Renal pelvis (tissue), 4 donors: ENCODE results near the gene HHIPL1. TPM values are rescaled to one million over a fixed set of nuclear protein-coding genes. Genes with fewer than 3 reads are reported as not detected.

Source experiments
- DNase-seq: peaks from one replicate; pipeline ENCODE4 v3.0.0-alpha.2; 2013
- polyA plus RNA-seq, 3 donors: library from polyadenylated mRNA; unstranded; fragments of 120-200 nt; gene quantifications; one replicate each; pipeline ENCODE4 v1.2.1, GENCODE V29; 2013; ENCODE audit not compliant: insufficient read length in 3 of 3

Gene HHIPL1
- polyA plus RNA-seq, 3 donors: 1.6 to 2.1 (median 1.8) TPM

GRCh38 chr14:99609245-99610170 lies 35.4 kb upstream of the HHIPL1 start:
- DNase-seq: no peak

GRCh38 chr14:99611646-99612045 lies 33.3 kb upstream of the HHIPL1 start:
- no peak for DNase-seq

GRCh38 chr14:99612071-99612737 lies 32.7 kb upstream of the HHIPL1 start:
- DNase-seq: no peak

GRCh38 chr14:99612738-99613330 lies 32.1 kb upstream of the HHIPL1 start:
- DNase-seq: peak; percentile 73

- DNase-seq: no peak
Observed at GRCh38 chr14:99615497-99616157, 29.3 kb upstream of the HHIPL1 start.

GRCh38 chr14:99616832-99617800 lies 27.8 kb upstream of the HHIPL1 start:
- DNase-seq: peak; percentile 69

- DNase-seq: no peak
Observed at GRCh38 chr14:99619835-99620834, 24.8 kb upstream of the HHIPL1 start.

GRCh38 chr14:99621948-99622347 lies 23.0 kb upstream of the HHIPL1 start:
- DNase-seq: no peak

GRCh38 chr14:99624024-99624423 lies 20.9 kb upstream of the HHIPL1 start:
- no peak for DNase-seq

- DNase-seq: no peak
Observed at GRCh38 chr14:99624971-99625370, 20.0 kb upstream of the HHIPL1 start.

GRCh38 chr14:99625476-99625875 lies 19.5 kb upstream of the HHIPL1 start:
- DNase-seq: no peak

GRCh38 chr14:99626041-99626648 lies 18.8 kb upstream of the HHIPL1 start:
- no peak for DNase-seq

GRCh38 chr14:99627100-99627499 lies 17.8 kb upstream of the HHIPL1 start:
- no peak for DNase-seq

GRCh38 chr14:99627510-99628381 lies 17.2 kb upstream of the HHIPL1 start:
- DNase-seq: no peak

- peak; percentile 42 for DNase-seq
Observed at GRCh38 chr14:99628887-99629618, 15.9 kb upstream of the HHIPL1 start.

GRCh38 chr14:99630202-99630601 lies 14.7 kb upstream of the HHIPL1 start:
- DNase-seq: no peak

GRCh38 chr14:99632410-99633035 lies 12.4 kb upstream of the HHIPL1 start:
- DNase-seq: no peak
